OCI-LY7 (cell line): ENCODE measurements around the gene SCYGR3.

Experiments used
- EZH2phosphoT487 ChIP-seq: fragments of 200-600 bp; sonication (generic); IDR thresholded peaks from 2 replicates; pipeline ENCODE4 v1.6.1; 2018; ENCODE audit warnings: low read depth, borderline replicate concordance, mild to moderate bottlenecking, mixed run types, antibody characterized with exemption, low read length, moderate library complexity, mixed read lengths
- TF ChIP-seq, protein P1 (sequence below): fragments of 200-600 bp; sonication (generic); conservative IDR thresholded peaks from 2 replicates; pipeline ENCODE4 v1.5.1; 2014; ENCODE audit warnings: mild to moderate bottlenecking, antibody characterized with exemption, low read length, moderate library complexity, mixed read lengths

DNA sequence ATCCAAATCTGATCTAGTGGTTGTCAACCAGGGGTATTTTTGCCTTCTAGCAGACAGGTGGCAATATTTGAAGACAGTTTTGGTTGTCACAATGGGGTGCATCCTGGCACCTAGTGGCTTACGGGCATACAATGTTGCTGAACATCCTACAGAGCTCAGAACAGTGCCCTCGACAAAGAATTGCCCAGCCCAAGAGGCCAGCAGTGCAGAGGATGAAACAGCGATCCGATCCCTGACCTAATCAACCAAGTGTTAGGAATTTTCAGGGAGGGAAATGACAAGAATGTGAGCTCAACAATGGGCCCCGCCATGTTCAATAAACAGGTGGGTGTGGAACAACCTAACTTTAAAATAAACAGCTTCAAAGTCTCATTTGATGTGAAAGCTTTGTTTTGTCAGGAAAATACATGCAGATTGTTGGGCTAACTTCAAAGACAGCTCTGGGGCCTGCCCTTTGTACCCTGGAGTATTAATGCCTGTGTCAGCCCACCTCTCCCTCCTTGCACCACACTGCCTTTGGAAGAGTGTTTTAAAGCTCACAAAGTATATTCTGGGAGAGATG, 29.4 kb upstream of the SCYGR3 start:
- TF ChIP-seq, protein P1, sequence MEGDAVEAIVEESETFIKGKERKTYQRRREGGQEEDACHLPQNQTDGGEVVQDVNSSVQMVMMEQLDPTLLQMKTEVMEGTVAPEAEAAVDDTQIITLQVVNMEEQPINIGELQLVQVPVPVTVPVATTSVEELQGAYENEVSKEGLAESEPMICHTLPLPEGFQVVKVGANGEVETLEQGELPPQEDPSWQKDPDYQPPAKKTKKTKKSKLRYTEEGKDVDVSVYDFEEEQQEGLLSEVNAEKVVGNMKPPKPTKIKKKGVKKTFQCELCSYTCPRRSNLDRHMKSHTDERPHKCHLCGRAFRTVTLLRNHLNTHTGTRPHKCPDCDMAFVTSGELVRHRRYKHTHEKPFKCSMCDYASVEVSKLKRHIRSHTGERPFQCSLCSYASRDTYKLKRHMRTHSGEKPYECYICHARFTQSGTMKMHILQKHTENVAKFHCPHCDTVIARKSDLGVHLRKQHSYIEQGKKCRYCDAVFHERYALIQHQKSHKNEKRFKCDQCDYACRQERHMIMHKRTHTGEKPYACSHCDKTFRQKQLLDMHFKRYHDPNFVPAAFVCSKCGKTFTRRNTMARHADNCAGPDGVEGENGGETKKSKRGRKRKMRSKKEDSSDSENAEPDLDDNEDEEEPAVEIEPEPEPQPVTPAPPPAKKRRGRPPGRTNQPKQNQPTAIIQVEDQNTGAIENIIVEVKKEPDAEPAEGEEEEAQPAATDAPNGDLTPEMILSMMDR, result no peak
- no peak for TF ChIP-seq EZH2phosphoT487
